Hematopoietic multipotent progenitor cell (in vitro differentiated cells): ENCODE results near the gene RWDD4. TPM values are rescaled to one million over a fixed set of nuclear protein-coding genes. Genes with fewer than 3 reads are reported as not detected.
A peak's percentile ranks its signal among the peaks of the same experiment; 100 is the strongest.

Source experiments
- DNase-seq, 3 donors: peaks; one replicate each; pipeline ENCODE4 v3.0.0-alpha.2; 2011 to 2015; ENCODE audit warnings: low read depth in 2 of 3, low spot score in 2 of 3
- total RNA-seq: library from RNA; depleted of rRNA; stranded (reverse); fragments of >200 nt; gene quantifications from one replicate; pipeline ENCODE4 v1.2.3, GENCODE V29; 2012

RWDD4 gene
- 6.5 TPM for total RNA-seq

- DNase-seq = peak; percentile 85 to 99 (median 99)
These were observed at the start of gene RWDD4, which contains the start of gene TRAPPC11 for GRCh38 chr4:183659029-183659871. RWDD4 (minus strand) TSS chr4:183659185; CDS start chr4:183658952, 233 bp downstream. TRAPPC11 (plus strand) TSS chr4:183659293; CDS start chr4:183663868, 4,575 bp downstream.

GRCh38 chr4:183702492-183702891 is 43.5 kb upstream of the RWDD4 start:
- no peak for DNase-seq

GRCh38 chr4:183700407-183700806 is 41.4 kb upstream of the RWDD4 start:
- DNase-seq = no peak

- DNase-seq = no peak
These were observed 39.9 kb upstream of the RWDD4 start for GRCh38 chr4:183698909-183699308.

- DNase-seq = no peak
These were observed 32.9 kb upstream of the RWDD4 start for GRCh38 chr4:183691897-183692296.

GRCh38 chr4:183691006-183691405 is 32.0 kb upstream of the RWDD4 start:
- DNase-seq = no peak

- no peak for DNase-seq
These were observed 29.2 kb upstream of the RWDD4 start for GRCh38 chr4:183688216-183688615.

GRCh38 chr4:183686461-183686860 is 27.5 kb upstream of the RWDD4 start:
- DNase-seq = no peak

GRCh38 chr4:183681119-183681518 is 22.1 kb upstream of the RWDD4 start:
- no peak for DNase-seq

- DNase-seq = no peak
These were observed 16.6 kb upstream of the RWDD4 start for GRCh38 chr4:183675625-183676024.

GRCh38 chr4:183674153-183674552 is 15.2 kb upstream of the RWDD4 start:
- peak in 1 of 3 donors; percentile 5 for DNase-seq

GRCh38 chr4:183670960-183671555 is 12.1 kb upstream of the RWDD4 start:
- no peak for DNase-seq

GRCh38 chr4:183670251-183670650 is 11.3 kb upstream of the RWDD4 start:
- no peak for DNase-seq

GRCh38 chr4:183666088-183666487 is 7.1 kb upstream of the RWDD4 start:
- no peak for DNase-seq

GRCh38 chr4:183659872-183660242 is 872 bp upstream of the RWDD4 start:
- no peak for DNase-seq

GRCh38 chr4:183658362-183659028 is 490 bp downstream of the RWDD4 start:
- DNase-seq = peak; percentile 4 to 26 (median 10)

GRCh38 chr4:183657564-183657963 is 1.4 kb downstream of the RWDD4 start:
- DNase-seq = no peak

- DNase-seq = no peak
These were observed 13.7 kb downstream of the RWDD4 start for GRCh38 chr4:183645326-183645725.

GRCh38 chr4:183639291-183639690 is 19.7 kb downstream of the RWDD4 start:
- DNase-seq = no peak

- no peak for DNase-seq
These were observed 20.5 kb downstream of the RWDD4 start for GRCh38 chr4:183638436-183638835.

- no peak for DNase-seq
These were observed 21.5 kb downstream of the RWDD4 start for GRCh38 chr4:183637461-183637860.

- no peak for DNase-seq
These were observed 22.1 kb downstream of the RWDD4 start for GRCh38 chr4:183636923-183637322.
